CD4-positive, alpha-beta T cell (primary cell): ENCODE measurements around the gene P2RY14. TPM values are rescaled to one million over a fixed set of nuclear protein-coding genes. Genes with fewer than 3 reads are reported as not detected.

Experiments used
- ATAC-seq: fragments of 200-7000 bp; cut with Tn5 transposase; one replicate; pipeline ENCODE4 v1.10.0; 2022; ENCODE audit warnings: mild to moderate bottlenecking; ENCODE audit not compliant: poor library complexity
- CTCF ChIA-PET: fragments of 350-600 bp; sonication (Branson Sonifier 250); formaldehyde crosslinking; loops from one replicate; lab custom pipeline; 2021; ENCODE audit warnings: antibody characterized with exemption, inconsistent platforms; lab: Charles Lee
- POLR2A ChIA-PET: fragments of 350-600 bp; sonication (Branson Sonifier 250); formaldehyde crosslinking; loops from one replicate; lab custom pipeline; 2021; ENCODE audit warnings: antibody characterized with exemption, inconsistent platforms; lab: Charles Lee
- DNase-seq, 14 experiments: peaks; one replicate each; pipeline ENCODE4 v3.0.0-alpha.2; 2013 to 2020; ENCODE audit warnings: mixed read lengths in 2 of 14
- H3K27ac ChIP-seq, 2 donors: one replicate each; pipeline versions ENCODE4 v1.5.1 to v1.7.0; 2013; ENCODE audit warnings: low read length in 2 of 2, low read depth in 1 of 2, mild to moderate bottlenecking in 1 of 2
- H3K27me3 ChIP-seq, 2 experiments: 1 replicate in 1 of 2; 2 replicates in 1 of 2; pipeline versions ENCODE4 v1.6.1 to v1.7.0; 2013; ENCODE audit warnings: low read length in 2 of 2, control low read depth in 1 of 2, mild to moderate bottlenecking in 1 of 2, moderate library complexity in 1 of 2; ENCODE audit not compliant: insufficient read depth in 2 of 2, control insufficient read depth in 1 of 2
- H3K36me3 ChIP-seq: one replicate; pipeline ENCODE4 v1.6.1; 2013; ENCODE audit warnings: low read length, control low read depth; ENCODE audit not compliant: insufficient read depth
- H3K4me1 ChIP-seq: one replicate; pipeline ENCODE4 v1.6.1; 2013; ENCODE audit warnings: low read length, control low read depth; ENCODE audit not compliant: insufficient read depth
- H3K4me3 ChIP-seq: one replicate; pipeline ENCODE4 v1.5.1; 2013; ENCODE audit warnings: mild to moderate bottlenecking, low read length, moderate library complexity
- H3K9me3 ChIP-seq, 2 experiments: 1 replicate in 1 of 2; 2 replicates in 1 of 2; pipeline versions ENCODE4 v1.6.1 to v1.7.0; 2013; ENCODE audit warnings: low read length in 2 of 2, mild to moderate bottlenecking in 2 of 2, control low read depth in 1 of 2, moderate library complexity in 1 of 2; ENCODE audit not compliant: control insufficient read depth in 1 of 2, insufficient read depth in 1 of 2
- H3K27ac Mint-ChIP-seq: one replicate; pipeline ENCODE4 v1.8.0; 2020; ENCODE audit warnings: mixed read lengths
- H3K27me3 Mint-ChIP-seq: one replicate; pipeline ENCODE4 v1.8.0; 2021; ENCODE audit warnings: mixed read lengths
- H3K36me3 Mint-ChIP-seq: one replicate; pipeline ENCODE4 v1.8.0; 2021; ENCODE audit warnings: low read depth, mixed read lengths
- H3K4me1 Mint-ChIP-seq: one replicate; pipeline ENCODE4 v1.8.0; 2021; ENCODE audit warnings: low read depth, mixed read lengths
- H3K4me3 Mint-ChIP-seq: one replicate; pipeline ENCODE4 v1.8.0; 2020; ENCODE audit warnings: mild to moderate bottlenecking, mixed read lengths
- H3K9me3 Mint-ChIP-seq: one replicate; pipeline ENCODE4 v1.8.0; 2020; ENCODE audit warnings: mixed read lengths
- CTCF ChIP-seq: fragments of 200-600 bp; IDR thresholded peaks from one replicate; pipeline ENCODE4 v1.8.0; 2022; ENCODE audit warnings: antibody characterized with exemption, mild to moderate bottlenecking
- intact Hi-C, 2 experiments: fragments of 100-400 bp; cut with DNase I in 1 of 2; cut with micrococcal nuclease in 1 of 2; formaldehyde crosslinking; loops; one replicate each; pipeline versions ENCODE4 v1.15.1 to v1.9.0; 2023 to 2025; cut with DNase I, micrococcal nuclease
- total RNA-seq, 174 experiments: library from RNA in 2 of 174; stranded (reverse) in 2 of 174; gene quantifications; one replicate each; pipeline ENCODE4 v1.2.3 and lab custom pipeline; 2021 to 2026

P2RY14 gene
- total RNA-seq, 2 experiments from 2014 or later, result 0.22 TPM; not detected in 1

GRCh38 chr3:151275091-151275490, 3.3 kb downstream of the P2RY14 start:
- no peak overlapping the region for H3K27ac Mint-ChIP-seq
- no peak for TF ChIP-seq CTCF
- POLR2A ChIA-PET, result interaction anchor here (0.7 to 0.9 kb wide), 2 partner anchors 73 to 105 kb away, joined by 3 read pairs; no protein-coding TSS in a partner anchor

DNA sequence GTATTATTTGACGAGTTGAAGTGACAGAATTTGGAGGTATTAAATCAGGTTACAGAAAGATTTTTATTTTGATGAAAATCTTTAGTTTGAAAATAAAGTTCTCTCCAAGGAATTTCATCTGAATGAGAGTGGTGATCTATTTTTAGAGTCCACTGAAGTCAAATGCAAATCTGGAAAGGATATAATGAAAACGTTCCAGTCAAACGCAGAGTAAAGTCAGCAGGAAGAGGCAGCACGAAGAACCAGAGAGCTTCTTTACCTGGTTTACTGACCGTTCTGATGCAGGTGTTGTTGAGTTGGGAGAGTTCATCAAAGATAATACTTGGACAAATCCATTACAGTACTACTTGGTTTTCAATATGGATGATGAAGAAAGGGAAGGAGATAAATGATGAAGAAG, 8.7 kb downstream of the P2RY14 start:
- peaks cover 3% of the 10 kb centered on the region for H3K4me1 ChIP-seq
- POLR2A ChIA-PET, result no interaction called here

More at GRCh38 chr3:151275091-151275490, 3.3 kb downstream of the P2RY14 start:
- intact Hi-C loops, result loop anchor here in 1 of 2 experiments (10.0 kb wide), 1 partner anchor 550 kb away; no protein-coding TSS in a partner anchor
- Mint-ChIP-seq H3K36me3 (no peaks in the 10 kb centered on the region), H3K4me3 (no peak overlapping the region), H3K27me3 (no peaks in the 10 kb centered on the region), H3K4me1 (peaks cover 39% of the 10 kb centered on the region), H3K9me3 (no peaks in the 10 kb centered on the region)
- Histone ChIP-seq H3K27me3 (no peaks in the 10 kb centered on the region), H3K4me3 (no peak overlapping the region), H3K9me3 (no peaks in the 10 kb centered on the region), H3K4me1 (peaks cover 22% of the 10 kb centered on the region), H3K36me3 (no peaks in the 10 kb centered on the region), H3K27ac (no peak overlapping the region)
- DNase-seq, result peak in 1 of 14 experiments; percentile 23
- CTCF ChIA-PET, result interaction anchor here (1.6 to 2.5 kb wide), 2 partner anchors 47 to 107 kb away, joined by 7 to 8 read pairs; no protein-coding TSS in a partner anchor
- ATAC-seq, result no peak

More for the DNA sequence above, 8.7 kb downstream of the P2RY14 start:
- no peak for DNase-seq
- no peaks in the 10 kb centered on the region for H3K27me3 Mint-ChIP-seq
- H3K4me1 Mint-ChIP-seq, result peaks cover 10% of the 10 kb centered on the region
- CTCF ChIA-PET, result no interaction called here
- no peak overlapping the region for H3K27ac Mint-ChIP-seq
- no peaks in the 10 kb centered on the region for H3K27me3 ChIP-seq
- H3K4me3 Mint-ChIP-seq, result no peak overlapping the region
- TF ChIP-seq CTCF, result no peak
- H3K27ac ChIP-seq, result no peak overlapping the region
- peaks cover 2% of the 10 kb centered on the region for H3K9me3 Mint-ChIP-seq
- no peak overlapping the region for H3K4me3 ChIP-seq
- intact Hi-C loops, result loop anchor here in 1 of 2 experiments (10.0 kb wide), 1 partner anchor 545 kb away; no protein-coding TSS in a partner anchor
- no peaks in the 10 kb centered on the region for H3K36me3 ChIP-seq
- no peak for ATAC-seq
- H3K36me3 Mint-ChIP-seq, result no peaks in the 10 kb centered on the region
- H3K9me3 ChIP-seq, result no peaks in the 10 kb centered on the region
